ENCODE data around the gene MRFAP1.
"Not testable (repeated sequence)": the region's sequence is repeated elsewhere in the genome, so short reads cannot be mapped to it uniquely, and the experiment has no call there.

The MRFAP1 gene

GRCh38 chr4:6662591-6662990 is 22.1 kb downstream of the MRFAP1 start:
- in situ Hi-C loops (cut with MboI; ENCODE audit: low sequenced_read_pairs), result no loop called here

GRCh38 chr4:6663596-6664393 is 23.3 kb downstream of the MRFAP1 start:
- in situ Hi-C loops (cut with MboI; ENCODE audit: low sequenced_read_pairs), result no loop called here

- in situ Hi-C loops (cut with MboI; ENCODE audit: low sequenced_read_pairs), result no loop called here
Observed at GRCh38 chr4:6665320-6665654, 24.8 kb downstream of the MRFAP1 start.

GRCh38 chr4:6668391-6668790 is 27.9 kb downstream of the MRFAP1 start:
- in situ Hi-C loops (cut with MboI; ENCODE audit: low sequenced_read_pairs), result no loop called here

GRCh38 chr4:6671648-6672047 is 31.2 kb downstream of the MRFAP1 start:
- in situ Hi-C loops (cut with MboI; ENCODE audit: low sequenced_read_pairs), result no loop called here

GRCh38 chr4:6672131-6672530 is 31.6 kb downstream of the MRFAP1 start:
- in situ Hi-C loops (cut with MboI; ENCODE audit: low sequenced_read_pairs), result no loop called here

- in situ Hi-C loops (cut with MboI; ENCODE audit: low sequenced_read_pairs), result not testable (repeated sequence)
Observed at GRCh38 chr4:6672541-6673190, 32.2 kb downstream of the MRFAP1 start.

- in situ Hi-C loops (cut with MboI; ENCODE audit: low sequenced_read_pairs), result not testable (repeated sequence)
Observed at GRCh38 chr4:6673191-6673659, 32.7 kb downstream of the MRFAP1 start.

- in situ Hi-C loops (cut with MboI; ENCODE audit: low sequenced_read_pairs), result no loop called here
Observed at GRCh38 chr4:6673660-6674499, 33.4 kb downstream of the MRFAP1 start.

GRCh38 chr4:6674500-6675149 is 34.1 kb downstream of the MRFAP1 start:
- in situ Hi-C loops (cut with MboI; ENCODE audit: low sequenced_read_pairs), result no loop called here

GRCh38 chr4:6676722-6677558 is 36.5 kb downstream of the MRFAP1 start:
- in situ Hi-C loops (cut with MboI; ENCODE audit: low sequenced_read_pairs), result no loop called here

GRCh38 chr4:6680372-6681034 is 40.0 kb downstream of the MRFAP1 start:
- in situ Hi-C loops (cut with MboI; ENCODE audit: low sequenced_read_pairs), result no loop called here

- in situ Hi-C loops (cut with MboI; ENCODE audit: low sequenced_read_pairs), result no loop called here
Observed at GRCh38 chr4:6681191-6681590, 40.7 kb downstream of the MRFAP1 start.

GRCh38 chr4:6682862-6683590 is 42.5 kb downstream of the MRFAP1 start:
- in situ Hi-C loops (cut with MboI; ENCODE audit: low sequenced_read_pairs), result no loop called here

GRCh38 chr4:6684656-6685055 is 44.2 kb downstream of the MRFAP1 start:
- in situ Hi-C loops (cut with MboI; ENCODE audit: low sequenced_read_pairs), result no loop called here

- in situ Hi-C loops (cut with MboI; ENCODE audit: low sequenced_read_pairs), result no loop called here
Observed at GRCh38 chr4:6686104-6686787, 45.8 kb downstream of the MRFAP1 start.

- in situ Hi-C loops (cut with MboI; ENCODE audit: low sequenced_read_pairs), result no loop called here
Observed at GRCh38 chr4:6687947-6688878, 47.7 kb downstream of the MRFAP1 start.

All from hTERT RPE-1 (cell line).